ENCODE data around the gene PDE6C.

DNA sequence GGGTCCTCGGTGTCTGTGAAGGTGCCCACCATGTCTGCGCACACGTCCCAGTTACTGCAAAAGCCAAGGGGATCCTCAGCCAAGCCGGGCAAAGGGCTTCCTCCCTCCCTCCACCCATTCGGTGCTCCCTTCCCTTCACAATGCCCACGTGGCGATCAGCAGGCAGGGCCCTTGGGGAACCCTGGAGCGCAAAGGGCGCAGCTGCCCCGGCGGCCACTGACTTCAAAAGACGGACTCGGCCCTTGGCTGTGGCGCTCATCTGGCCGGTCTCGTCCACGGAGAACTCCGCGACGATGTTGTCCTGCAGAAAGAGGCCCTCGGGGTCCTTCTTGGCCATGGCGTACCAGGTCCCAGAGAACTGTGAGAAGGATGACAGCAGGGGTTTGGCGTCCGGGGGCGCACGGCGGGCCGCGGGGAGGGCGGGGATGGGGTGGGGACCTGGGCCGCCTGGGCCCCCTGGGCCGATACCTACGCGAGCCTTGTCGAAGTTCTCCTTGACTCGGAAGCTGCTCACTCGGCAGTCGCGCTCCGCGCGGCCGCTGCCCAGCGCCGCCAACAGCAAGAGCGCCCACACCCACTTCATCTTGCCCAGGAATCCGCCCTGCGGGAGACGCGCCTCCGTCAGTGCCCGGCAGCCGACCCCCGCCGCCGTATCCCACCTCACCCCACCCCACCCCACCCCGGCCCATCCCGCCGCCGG, 11.7 kb upstream of the PDE6C start:
- TF ChIP-seq, protein P1, sequence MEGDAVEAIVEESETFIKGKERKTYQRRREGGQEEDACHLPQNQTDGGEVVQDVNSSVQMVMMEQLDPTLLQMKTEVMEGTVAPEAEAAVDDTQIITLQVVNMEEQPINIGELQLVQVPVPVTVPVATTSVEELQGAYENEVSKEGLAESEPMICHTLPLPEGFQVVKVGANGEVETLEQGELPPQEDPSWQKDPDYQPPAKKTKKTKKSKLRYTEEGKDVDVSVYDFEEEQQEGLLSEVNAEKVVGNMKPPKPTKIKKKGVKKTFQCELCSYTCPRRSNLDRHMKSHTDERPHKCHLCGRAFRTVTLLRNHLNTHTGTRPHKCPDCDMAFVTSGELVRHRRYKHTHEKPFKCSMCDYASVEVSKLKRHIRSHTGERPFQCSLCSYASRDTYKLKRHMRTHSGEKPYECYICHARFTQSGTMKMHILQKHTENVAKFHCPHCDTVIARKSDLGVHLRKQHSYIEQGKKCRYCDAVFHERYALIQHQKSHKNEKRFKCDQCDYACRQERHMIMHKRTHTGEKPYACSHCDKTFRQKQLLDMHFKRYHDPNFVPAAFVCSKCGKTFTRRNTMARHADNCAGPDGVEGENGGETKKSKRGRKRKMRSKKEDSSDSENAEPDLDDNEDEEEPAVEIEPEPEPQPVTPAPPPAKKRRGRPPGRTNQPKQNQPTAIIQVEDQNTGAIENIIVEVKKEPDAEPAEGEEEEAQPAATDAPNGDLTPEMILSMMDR (IDR thresholded peaks at IDR 0.05): no peak
- TF ChIP-seq POLR2A (IDR thresholded peaks at IDR 0.05): no peak
